ENCODE results near the gene ANKRD33.

Gene ANKRD33, protein sequence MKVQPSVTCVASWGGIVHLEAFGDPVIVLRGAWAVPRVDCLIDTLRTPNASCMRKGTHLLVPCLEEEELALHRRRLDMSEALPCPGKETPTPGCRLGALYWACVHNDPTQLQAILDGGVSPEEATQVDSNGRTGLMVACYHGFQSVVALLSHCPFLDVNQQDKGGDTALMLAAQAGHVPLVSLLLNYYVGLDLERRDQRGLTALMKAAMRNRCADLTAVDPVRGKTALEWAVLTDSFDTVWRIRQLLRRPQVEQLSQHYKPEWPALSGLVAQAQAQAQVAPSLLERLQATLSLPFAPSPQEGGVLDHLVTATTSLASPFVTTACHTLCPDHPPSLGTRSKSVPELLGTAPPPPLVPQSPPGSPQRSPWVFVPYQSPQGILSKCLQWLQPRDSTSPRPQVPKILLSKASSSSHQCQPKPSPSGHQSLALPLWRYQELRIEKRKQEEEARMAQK

DNA sequence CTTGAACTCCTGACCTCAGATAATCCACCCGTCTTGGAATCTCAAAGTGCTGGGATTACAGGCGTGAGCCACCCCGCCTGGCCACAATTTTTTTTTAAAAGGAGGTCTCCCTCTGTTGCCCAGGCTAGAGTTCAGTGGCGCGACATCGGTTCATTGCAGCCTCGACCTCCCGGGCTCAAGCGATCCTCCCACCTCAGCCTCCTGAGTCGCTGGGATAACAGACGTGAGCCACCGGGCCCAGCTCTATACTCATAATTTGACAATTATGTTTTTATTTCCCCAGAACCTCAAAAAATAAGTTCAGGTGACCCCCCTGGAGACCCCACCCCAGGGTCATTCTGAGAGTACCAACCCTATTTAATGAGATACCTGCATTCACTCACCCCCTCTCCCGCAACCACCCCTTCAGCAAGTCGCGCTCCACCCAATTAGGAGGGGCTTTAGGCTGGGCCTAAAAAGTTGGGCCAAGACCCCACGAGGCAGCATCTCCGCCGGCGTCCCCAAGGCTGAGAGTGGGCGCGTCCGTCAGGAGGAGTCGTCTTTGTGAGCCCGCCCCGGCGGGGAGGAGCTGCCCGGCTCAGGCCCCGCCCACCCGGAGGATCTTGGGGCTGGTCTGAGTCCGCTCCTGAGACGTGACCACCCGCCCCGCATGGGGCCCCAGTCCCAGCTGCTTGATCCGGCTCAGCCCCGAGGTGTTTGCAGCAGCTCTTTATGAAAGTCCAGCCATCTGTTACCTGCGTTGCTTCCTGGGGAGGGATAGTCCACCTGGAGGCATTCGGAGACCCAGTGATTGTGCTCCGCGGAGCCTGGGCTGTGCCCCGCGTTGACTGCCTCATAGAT, at the start of gene ANKRD33:
ANKRD33 (plus strand) TSS at position 628 of the 840 bp plus-strand sequence; CDS start at position 712, 84 bp downstream.
- no peak for DNase-seq

DNA sequence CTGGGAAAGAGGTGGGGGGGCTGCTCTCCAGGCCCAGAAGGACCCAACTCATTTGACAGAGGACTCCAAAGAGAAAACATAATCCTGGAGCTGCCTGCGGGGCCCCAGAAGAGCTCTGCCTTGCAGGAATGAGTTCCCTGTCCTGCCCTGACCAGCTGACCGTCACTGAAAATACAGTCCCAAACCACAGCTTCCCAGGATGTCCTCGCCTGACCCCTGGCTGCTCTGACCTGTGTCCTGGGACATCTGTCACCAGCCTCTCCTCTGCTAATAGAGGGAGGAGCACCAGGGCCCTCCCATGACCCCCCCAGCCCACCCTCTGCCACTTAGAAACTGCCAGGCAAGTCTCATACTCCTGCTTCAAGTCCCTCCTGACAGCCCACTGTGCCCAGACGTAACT, 49.1 kb upstream of the ANKRD33 start:
- DNase-seq, result no peak

DNA sequence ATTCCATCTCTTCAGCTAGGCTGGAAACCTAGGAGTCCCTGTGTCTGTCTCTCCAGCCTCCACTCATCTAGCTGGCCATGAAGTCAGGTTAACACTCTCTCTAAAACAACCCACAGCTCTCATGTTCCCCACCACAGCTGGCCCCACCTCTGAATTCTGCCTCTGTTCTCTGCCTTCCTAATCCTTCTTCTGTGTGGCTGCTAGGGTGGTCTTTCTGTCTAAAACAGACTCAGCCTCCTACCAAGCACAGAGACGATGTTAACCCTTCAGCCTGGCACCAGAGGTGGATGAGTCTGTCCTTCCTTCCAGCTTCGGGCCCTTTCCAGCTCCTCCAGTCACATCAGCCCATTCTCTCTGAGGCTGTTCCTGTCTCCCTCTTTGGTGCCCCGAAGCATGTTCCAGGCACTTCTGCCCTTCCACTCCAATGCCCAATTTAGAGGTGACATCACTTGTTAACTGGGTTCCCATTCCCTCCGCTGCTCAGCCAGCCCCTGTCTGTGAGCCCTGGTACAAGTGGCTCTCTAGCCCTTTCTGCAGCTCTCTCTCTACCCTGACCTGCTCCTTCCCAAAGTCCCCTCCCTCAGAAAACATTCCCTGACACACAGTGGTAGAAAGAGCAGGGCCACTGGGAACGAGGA, 48.5 kb upstream of the ANKRD33 start:
- DNase-seq, result no peak

GRCh38 chr12:51840966-51841365, 46.9 kb upstream of the ANKRD33 start:
- no peak for DNase-seq

DNA sequence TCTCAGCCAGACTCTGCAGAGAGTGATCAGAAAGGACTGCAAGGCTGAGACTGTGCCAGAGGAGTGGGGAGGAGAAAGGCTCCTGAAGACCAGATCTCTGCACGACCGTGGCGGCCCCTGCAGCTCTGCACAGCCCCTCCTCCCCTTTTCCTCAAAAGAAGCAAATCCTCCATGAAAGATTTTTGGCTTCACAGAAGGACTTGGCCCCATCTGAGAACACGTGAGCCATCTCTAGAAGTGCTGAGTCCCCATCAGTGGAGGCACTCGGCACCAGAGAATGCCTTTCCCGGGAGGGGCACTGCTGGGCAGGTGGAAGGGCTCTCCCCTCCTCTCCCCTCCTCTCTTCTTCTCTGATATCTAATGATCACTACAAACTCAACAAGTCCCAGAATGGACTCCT, 46.2 kb upstream of the ANKRD33 start:
- DNase-seq, result no peak

GRCh38 chr12:51844854-51845253, 43.0 kb upstream of the ANKRD33 start:
- no peak for DNase-seq

GRCh38 chr12:51845482-51845881, 42.4 kb upstream of the ANKRD33 start:
- DNase-seq, result no peak

DNA sequence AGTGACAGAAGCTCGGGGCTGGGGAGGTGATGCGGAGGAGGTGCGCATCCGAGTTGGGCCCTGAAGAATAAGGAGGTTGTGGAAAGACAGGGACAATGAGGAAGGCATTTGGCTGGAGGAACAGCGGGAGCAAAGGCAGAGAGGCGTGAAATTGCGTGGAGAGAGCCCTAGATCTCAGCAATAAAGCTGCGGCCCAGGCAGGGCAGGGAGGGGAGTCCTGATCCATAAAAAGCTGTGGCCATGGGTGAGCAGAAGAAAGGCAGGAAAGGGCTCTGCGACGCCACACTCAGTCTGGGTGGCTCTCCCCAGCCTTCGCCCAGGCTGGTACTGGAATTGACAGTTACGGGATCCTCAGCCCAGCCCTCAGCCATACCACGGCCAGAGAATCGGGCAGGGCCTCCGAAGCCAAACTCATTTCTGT, 41.6 kb upstream of the ANKRD33 start:
- DNase-seq, result no peak

DNA sequence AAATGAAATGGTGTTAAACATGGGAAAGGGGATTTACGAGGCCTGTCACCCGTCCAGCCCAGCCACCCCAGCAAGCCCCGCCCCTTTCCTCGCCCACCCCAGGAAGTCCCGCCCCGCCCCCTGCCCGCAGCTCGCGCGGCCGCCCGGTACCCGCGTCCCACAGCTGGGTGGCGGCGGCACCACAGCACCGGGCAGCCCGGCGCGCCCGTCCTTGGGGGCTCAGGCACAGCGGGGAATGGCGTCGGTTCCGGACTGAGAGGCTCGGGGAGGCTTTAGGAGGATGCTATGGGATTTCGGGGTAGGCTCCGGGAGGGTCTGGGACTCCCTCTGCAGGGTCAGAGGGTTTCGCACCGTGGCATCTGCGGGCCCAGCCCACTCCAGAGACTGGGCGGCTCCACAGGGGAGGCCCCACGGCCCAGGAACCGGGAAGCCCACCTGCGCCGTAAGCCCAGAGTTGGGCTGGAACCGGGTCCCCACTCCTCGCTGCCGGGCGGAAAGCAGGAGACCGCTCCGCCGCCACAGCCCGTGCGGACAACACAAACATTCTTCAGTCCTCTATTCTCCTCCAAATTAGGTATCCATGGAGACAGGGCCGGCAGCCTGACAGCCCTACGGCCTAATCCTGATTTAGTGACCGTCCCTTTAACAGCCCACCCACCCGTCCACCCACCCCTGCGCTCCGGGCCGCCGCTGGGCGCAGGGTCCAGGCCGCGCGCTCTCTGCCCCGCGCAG, 40.8 kb upstream of the ANKRD33 start:
- DNase-seq, result peak in 16 of 58 donors; percentile 10 to 52 (median 26)

- peak in 1 of 58 donors; percentile 31 for DNase-seq
These were observed 40.1 kb upstream of the ANKRD33 start for GRCh38 chr12:51847643-51848325.

- no peak for DNase-seq
These were observed 39.6 kb upstream of the ANKRD33 start, which contains the start of gene FIGNL2 for GRCh38 chr12:51848326-51848727. Gene FIGNL2 (minus strand): TSS chr12:51848718. CDS start chr12:51822413, 26,305 bp downstream.

DNA sequence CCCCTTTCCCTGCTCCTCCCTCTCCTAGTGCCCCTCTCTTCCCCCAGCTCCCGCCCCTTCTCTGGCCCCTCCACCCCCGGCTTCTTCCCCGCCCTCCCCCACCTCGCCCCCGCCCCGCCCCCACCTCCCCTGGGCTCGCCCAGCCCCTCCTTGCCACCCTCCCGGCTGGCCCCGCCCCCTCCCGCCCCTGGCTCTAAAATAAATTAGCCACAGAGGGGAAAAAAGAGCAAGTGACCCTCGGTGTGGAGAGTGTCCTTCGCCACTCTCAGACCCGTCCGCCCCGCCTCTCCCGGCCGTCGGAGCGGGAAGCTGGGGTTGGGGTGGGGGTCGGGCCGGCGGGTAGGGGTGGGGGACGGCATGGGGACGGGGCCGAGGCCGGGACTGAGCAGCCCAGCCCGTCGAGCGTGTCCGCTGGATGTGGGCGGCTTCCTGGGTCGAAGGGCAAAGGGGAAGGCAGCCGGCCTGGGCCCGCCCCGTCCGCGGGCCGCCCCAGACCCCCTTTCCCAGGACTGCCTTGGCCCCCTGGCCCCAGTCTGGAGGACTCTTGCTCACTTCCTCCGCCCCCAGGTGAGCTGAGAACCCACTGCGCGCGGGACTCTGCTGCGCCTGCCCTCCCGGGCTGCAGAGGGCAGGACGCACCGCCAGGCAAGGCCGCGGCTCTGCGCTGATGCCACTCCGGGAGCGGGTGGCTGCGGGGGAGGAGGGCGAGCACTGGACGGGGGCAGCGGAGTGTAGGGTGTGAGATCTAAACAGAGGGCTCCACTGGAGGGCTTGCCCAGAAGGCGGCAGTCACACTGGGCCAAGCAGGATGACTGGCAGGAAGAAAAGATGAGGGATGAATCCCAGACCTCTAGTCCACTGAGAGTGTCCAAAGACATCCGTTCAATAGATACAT, 38.8 kb upstream of the ANKRD33 start:
- DNase-seq, result peak in 1 of 58 donors; percentile 68

DNA sequence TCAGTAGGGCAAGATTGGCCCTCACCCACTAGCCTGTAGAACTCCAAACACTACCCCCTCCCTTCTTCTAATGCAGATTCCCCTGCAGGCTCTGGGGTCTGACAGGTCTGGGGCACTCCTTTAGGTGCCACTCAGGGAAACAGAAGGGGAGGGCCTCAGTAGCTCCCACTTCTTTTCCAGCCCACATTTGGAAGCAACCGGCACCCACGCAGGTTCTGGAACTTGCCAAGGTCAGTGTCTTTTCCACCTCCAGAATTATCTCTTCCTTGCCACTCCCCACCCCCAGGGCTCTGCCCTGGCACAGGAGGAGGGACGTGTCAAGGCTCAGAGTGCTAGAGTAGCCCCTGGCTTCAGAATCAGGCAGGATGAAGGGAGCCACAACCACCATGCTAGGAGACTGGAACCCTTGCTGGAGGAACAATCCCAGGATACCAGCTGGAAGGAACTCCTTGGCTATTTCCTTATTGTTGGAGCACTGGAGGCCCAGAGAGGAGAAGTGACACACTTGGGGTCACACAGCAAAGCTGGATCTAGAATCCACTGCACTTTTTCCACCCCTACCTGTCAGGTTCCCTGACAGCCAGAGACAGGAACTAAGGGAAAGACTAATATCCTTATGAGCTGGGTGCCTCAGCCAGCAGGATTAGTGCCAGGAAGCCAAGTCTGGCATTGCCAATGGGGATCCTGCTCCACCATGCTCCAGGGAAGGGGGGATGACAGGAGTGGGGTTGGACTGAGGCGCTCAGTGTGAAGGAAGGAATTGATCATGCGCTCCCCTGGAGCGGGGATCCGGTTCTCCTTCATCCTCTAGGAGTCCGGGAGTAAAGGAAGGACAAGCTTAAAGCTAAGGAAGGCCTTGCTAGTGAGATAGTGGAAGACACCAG, 37.6 kb upstream of the ANKRD33 start:
- DNase-seq, result no peak

GRCh38 chr12:51850965-51851299, 37.0 kb upstream of the ANKRD33 start:
- no peak for DNase-seq

DNA sequence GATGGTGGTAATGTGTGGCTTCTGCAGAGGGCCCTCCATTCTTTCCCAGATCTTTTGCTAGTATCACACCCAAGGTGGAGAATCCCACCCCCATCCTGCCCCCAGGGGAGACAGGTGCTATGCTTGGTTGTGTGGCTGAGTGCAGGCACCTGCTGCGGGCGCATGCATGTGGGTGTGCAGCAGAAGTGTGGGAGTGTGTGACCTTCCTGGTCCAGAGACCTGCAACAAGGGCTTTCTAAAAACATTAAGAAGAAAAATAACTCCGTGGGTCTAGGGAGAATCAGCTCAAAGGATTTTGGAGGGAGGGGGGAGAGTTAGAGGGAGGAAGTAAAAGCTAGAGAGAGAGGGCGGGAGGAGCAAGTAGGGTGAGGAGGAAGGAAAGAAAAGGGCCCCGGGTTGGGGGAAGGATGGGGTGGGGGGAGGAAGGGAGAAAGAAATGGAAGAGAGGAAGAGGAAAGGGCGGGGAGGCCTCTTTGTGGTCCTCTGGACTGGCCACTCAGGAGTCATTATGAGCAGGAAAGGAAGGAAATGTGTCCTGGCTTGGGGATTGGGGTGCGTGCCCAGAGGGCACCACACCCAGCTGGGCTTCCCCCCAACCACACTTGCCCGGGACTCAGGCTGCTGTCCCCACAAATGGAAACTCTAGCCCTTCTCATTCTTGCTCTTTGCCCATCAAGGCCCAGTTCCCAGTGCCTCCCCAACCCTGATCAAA, 36.3 kb upstream of the ANKRD33 start:
- no peak for DNase-seq

DNA sequence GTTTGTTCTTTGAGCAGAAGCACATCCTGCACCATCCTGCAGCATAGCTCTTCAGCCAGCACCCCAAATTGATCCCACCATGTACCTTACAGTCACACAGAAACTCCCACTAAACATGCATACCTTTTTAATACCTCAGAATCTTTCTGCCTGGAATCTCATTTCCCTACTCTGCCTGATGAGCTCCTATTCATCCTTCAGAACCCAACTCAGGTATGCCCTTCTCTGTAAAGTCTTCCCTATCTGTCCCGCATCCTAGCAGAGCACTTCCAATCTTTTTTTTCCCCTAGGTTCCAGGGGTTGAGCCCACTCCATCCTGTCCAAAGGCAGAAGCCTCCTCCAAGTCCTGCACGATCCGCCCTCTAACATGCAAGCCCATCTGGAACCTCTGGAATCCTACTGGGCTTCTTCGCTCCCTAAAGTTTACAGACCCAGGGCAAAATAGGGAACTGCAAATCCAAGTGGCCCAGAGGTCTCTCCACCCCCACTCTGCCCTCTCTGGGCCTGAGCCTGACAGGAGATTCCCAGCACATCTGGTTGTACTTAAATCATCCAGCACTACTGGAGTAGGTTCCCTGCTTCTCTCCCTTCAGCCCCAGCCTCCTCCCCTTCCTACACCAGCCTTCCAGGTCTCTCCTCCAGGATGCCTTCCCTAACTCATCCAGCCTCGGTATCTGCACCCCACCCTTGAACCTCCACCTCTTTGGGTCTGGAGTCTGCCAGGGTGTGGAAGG, 35.3 kb upstream of the ANKRD33 start:
- DNase-seq, result no peak
